ENCODE measurements around the gene FGF5.
A peak's percentile ranks its signal among the peaks of the same experiment; 100 is the strongest.
"Not testable (repeated sequence)": the region's sequence is repeated elsewhere in the genome, so short reads cannot be mapped to it uniquely, and the experiment has no call there.

The FGF5 gene

DNA sequence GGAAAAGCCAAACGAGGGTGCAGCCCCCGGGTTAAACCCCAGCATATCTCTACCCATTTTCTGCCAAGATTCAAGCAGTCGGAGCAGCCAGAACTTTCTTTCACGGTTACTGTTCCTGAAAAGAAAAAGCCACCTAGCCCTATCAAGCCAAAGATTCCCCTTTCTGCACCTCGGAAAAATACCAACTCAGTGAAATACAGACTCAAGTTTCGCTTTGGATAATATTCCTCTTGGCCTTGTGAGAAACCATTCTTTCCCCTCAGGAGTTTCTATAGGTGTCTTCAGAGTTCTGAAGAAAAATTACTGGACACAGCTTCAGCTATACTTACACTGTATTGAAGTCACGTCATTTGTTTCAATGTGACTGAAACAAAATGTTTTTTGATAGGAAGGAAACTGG is 20.0 kb downstream of the FGF5 start:
- H3K4me3 ChIP-seq (replicated peaks; ENCODE audit: low read depth, low read length): peak overlapping the region; percentile 47
- TF ChIP-seq, protein P1, sequence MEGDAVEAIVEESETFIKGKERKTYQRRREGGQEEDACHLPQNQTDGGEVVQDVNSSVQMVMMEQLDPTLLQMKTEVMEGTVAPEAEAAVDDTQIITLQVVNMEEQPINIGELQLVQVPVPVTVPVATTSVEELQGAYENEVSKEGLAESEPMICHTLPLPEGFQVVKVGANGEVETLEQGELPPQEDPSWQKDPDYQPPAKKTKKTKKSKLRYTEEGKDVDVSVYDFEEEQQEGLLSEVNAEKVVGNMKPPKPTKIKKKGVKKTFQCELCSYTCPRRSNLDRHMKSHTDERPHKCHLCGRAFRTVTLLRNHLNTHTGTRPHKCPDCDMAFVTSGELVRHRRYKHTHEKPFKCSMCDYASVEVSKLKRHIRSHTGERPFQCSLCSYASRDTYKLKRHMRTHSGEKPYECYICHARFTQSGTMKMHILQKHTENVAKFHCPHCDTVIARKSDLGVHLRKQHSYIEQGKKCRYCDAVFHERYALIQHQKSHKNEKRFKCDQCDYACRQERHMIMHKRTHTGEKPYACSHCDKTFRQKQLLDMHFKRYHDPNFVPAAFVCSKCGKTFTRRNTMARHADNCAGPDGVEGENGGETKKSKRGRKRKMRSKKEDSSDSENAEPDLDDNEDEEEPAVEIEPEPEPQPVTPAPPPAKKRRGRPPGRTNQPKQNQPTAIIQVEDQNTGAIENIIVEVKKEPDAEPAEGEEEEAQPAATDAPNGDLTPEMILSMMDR (IDR thresholded peaks at IDR 0.05; ENCODE audit: low read length, missing control alignments): no peak
- peak; percentile 36 for DNase-seq (ENCODE audit: low read depth)

DNA sequence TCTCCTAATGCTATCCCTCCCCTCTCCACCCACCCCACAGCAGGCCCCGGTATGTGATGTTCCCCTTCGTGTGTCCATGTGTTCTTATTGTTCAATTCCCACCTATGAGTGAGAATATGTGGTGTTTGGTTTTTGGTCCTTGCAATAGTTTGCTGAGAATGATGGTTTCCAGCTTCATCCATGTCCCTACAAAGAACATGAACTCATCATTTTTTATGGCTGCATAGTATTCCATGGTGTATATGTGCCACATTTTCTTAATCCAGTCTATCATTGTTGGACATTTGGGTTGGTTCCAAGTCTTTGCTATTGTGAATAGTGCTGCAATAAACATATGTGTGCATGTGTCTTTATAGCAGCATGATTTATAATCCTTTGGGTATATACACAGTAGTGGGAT is 24.2 kb downstream of the FGF5 start:
- not testable (repeated sequence) for DNase-seq (ENCODE audit: low read depth); H3K4me3 ChIP-seq (replicated peaks; ENCODE audit: low read depth, low read length)

DNA sequence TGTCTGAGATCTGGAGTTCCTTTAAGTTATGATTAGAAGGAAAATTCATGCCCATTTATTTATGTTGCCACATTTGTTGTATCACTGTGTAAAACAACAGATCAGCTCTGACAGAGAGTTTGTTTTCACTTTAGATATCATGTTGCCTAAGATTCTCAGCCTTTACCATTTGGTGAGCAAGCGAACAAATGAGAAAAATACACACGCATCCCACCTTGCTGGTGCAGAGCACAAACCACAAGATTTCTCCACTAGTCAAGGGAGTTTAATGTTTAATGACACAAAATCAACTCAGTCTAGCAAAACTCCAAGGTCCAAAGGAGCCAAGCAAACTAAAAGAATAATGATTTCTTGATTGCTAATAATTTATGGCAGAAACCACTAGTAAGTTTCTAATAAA is 27.7 kb downstream of the FGF5 start:
- H3K4me3 ChIP-seq (replicated peaks; ENCODE audit: low read depth, low read length): no peak overlapping the region
- TF ChIP-seq, protein P1 (IDR thresholded peaks at IDR 0.05; ENCODE audit: low read length, missing control alignments): no peak
- no peak for DNase-seq (ENCODE audit: low read depth)

DNA sequence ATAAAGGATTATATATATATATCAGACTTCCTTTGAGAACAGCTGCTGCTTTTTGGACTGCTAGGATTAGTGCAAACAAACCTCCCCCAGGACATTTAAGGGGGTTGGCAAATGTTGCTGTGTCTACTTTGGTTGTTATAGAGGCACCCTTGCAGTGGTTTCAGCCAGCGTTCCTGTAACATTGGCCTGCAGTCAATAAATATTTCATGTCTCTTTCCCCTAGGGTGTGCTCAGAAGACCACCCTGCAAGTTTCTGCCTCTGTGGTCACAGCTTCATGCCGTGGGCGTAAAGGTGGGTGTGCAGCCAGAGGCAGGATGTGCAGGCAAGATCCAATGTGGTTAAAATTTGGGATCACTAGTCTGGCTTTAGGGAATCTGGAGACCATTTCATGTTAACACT is 28.9 kb downstream of the FGF5 start:
- DNase-seq (ENCODE audit: low read depth): no peak
- TF ChIP-seq, protein P1 (IDR thresholded peaks at IDR 0.05; ENCODE audit: low read length, missing control alignments): no peak
- no peak overlapping the region for H3K4me3 ChIP-seq (replicated peaks; ENCODE audit: low read depth, low read length)

DNA sequence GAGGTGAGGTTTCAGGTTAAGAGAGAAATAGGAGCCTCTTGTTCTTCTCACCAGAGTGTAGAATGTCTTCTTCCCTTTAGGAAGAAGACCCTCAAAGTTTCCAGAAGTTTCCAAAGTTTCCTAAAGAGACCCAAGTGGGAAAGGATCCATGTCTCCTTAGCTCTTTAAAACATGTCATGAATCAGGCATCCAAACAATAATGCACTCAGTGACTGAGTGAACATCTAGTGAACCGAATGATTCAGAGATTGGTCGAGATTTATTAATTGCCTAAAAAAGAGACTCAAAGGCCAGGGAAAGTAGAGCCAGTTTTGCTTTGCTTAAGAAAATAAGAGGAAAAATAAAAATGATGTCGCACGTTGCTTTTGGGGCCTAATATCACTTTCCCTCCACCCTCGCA is 29.4 kb downstream of the FGF5 start:
- DNase-seq (ENCODE audit: low read depth): no peak
- TF ChIP-seq, protein P1 (IDR thresholded peaks at IDR 0.05; ENCODE audit: low read length, missing control alignments): no peak
- H3K4me3 ChIP-seq (replicated peaks; ENCODE audit: low read depth, low read length): no peak overlapping the region

DNA sequence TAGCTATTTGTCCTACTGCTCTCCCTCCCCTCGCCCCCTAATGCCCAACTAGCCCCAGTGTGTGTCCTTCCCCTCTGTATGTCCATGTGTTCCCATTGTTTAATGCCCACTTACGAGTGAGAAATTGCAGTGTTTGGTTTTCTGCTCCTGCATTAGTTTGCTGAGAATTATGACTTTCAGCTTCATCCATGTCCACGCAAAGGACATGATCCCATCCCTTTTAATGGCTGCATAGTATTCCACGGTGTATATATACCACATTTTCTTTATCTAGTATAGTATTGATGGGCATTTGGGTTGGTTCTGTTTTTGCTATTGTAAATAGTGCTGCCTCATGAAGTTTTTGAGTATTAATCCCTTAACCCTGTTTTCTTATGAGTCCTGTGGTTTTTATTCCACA is 35.4 kb downstream of the FGF5 start:
- DNase-seq (ENCODE audit: low read depth): no peak
- no peak overlapping the region for H3K4me3 ChIP-seq (replicated peaks; ENCODE audit: low read depth, low read length)
- TF ChIP-seq, protein P1 (IDR thresholded peaks at IDR 0.05; ENCODE audit: low read length, missing control alignments): no peak

DNA sequence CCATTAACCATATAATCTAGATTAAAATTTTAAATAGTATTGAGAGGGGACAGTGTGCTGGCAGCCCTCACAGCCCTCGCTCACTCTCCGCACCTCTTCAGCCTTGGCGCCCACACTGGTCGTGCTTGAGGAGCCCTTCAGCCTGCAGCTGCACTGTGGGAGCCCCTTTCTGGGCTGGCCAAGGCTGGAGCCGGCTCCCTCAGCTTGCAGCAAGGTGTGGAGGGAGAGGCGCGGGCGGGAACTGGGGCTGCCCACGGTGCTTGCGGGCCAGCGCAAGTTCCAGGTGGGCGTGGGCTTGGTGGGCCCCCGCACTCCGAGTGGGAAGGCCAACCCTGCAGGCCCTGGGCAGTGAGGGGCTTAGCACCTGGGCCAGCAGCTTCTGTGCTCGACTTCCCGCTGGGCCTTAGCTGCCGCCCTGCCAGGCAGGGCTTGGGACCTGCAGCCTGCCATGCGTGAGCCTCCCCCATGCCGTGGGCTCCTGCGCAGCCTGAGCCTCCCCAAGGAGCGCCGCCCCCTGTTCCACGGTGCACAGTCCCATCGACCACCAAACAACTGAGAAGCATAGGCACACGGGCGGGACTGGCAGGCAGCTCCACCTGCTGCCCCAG is 36.3 kb downstream of the FGF5 start:
- no peak for DNase-seq (ENCODE audit: low read depth)
- TF ChIP-seq, protein P1 (IDR thresholded peaks at IDR 0.05; ENCODE audit: low read length, missing control alignments): no peak

More for the DNA sequence above, 36.3 kb downstream of the FGF5 start:
- H3K4me3 ChIP-seq (replicated peaks; ENCODE audit: low read depth, low read length): no peak overlapping the region

All from fibroblast of pulmonary artery (primary cell).